Activated naive CD8-positive, alpha-beta T cell treated with anti-CD3 and anti-CD28 coated beads, Interleukin-2, amount 10 ng/mL, durations not matched to agents 7 days and 5 days (primary cell): Measurements from ENCODE around the gene ZNF805. TPM values are rescaled to one million over a fixed set of nuclear protein-coding genes. Genes with fewer than 3 reads are reported as not detected.
"Not testable (repeated sequence)": the region's sequence is repeated elsewhere in the genome, so short reads cannot be mapped to it uniquely, and the experiment has no call there.

Source experiments
- ATAC-seq: fragments of 150-1000 bp; cut with Tn5 transposase; one replicate; pipeline ENCODE4 v1.10.0; 2021; ENCODE audit warnings: low read depth, moderate library complexity
- POLR2A ChIA-PET: fragments of 350-600 bp; sonication (Branson Sonifier 250); formaldehyde crosslinking; loops from one replicate; lab custom pipeline; 2021; ENCODE audit warnings: antibody characterized with exemption; lab: Charles Lee
- DNase-seq: peaks from one replicate; pipeline ENCODE4 v3.0.0; 2021
- H3K27ac Mint-ChIP-seq: one replicate; pipeline ENCODE4 v1.8.0; 2022; ENCODE audit warnings: mild to moderate bottlenecking, mixed read lengths
- H3K27me3 Mint-ChIP-seq: one replicate; pipeline ENCODE4 v1.8.0; 2022; ENCODE audit warnings: mild to moderate bottlenecking, moderate library complexity, mixed read lengths
- H3K36me3 Mint-ChIP-seq: one replicate; pipeline ENCODE4 v1.8.0; 2021; ENCODE audit warnings: mild to moderate bottlenecking, mixed read lengths
- H3K4me1 Mint-ChIP-seq: one replicate; pipeline ENCODE4 v1.8.0; 2021; ENCODE audit warnings: mixed read lengths
- H3K4me3 Mint-ChIP-seq: one replicate; pipeline ENCODE4 v1.8.0; 2022; ENCODE audit warnings: mild to moderate bottlenecking, moderate library complexity, mixed read lengths
- H3K9me3 Mint-ChIP-seq: one replicate; pipeline ENCODE4 v1.8.0; 2021; ENCODE audit warnings: mixed read lengths
- total RNA-seq, 2 experiments: library from RNA; stranded (reverse); gene quantifications; one replicate each; pipeline ENCODE4 v1.2.3, GENCODE V29; 2021

Gene ZNF805
- total RNA-seq, 2 experiments from 2014 or later = 14.7 to 15.2 TPM

DNA sequence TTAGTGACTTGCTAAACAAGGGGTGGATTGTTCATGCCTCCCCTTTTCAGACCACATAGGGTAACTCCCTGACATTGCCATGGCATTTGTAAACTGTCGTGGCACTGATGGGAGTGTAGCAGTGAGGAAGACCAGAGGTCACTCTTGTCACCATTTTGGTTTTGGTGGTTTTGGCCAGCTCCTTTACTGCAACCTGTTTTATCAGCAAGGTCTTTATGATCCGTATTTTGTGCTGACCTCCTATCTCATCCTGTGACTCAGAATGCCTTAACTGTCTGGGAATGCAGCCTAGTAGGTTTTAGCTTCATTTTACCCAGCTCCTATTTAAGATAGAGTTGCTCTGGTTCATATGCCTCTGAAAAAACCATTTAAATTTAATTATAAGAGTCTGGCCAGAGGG lies 38.0 kb downstream of the ZNF805 start:
- not testable (repeated sequence) for H3K27ac Mint-ChIP-seq, DNase-seq, ATAC-seq, H3K27me3 Mint-ChIP-seq, H3K9me3 Mint-ChIP-seq
- H3K4me3 Mint-ChIP-seq = peak overlapping the region; percentile 44
- POLR2A ChIA-PET = interaction anchor here (0.7 kb wide), 1 partner anchor 126 kb away, joined by 3 read pairs; no protein-coding TSS in a partner anchor
- peaks cover 35% of the 10 kb centered on the region for H3K36me3 Mint-ChIP-seq
- H3K4me1 Mint-ChIP-seq = peaks cover 23% of the 10 kb centered on the region

DNA sequence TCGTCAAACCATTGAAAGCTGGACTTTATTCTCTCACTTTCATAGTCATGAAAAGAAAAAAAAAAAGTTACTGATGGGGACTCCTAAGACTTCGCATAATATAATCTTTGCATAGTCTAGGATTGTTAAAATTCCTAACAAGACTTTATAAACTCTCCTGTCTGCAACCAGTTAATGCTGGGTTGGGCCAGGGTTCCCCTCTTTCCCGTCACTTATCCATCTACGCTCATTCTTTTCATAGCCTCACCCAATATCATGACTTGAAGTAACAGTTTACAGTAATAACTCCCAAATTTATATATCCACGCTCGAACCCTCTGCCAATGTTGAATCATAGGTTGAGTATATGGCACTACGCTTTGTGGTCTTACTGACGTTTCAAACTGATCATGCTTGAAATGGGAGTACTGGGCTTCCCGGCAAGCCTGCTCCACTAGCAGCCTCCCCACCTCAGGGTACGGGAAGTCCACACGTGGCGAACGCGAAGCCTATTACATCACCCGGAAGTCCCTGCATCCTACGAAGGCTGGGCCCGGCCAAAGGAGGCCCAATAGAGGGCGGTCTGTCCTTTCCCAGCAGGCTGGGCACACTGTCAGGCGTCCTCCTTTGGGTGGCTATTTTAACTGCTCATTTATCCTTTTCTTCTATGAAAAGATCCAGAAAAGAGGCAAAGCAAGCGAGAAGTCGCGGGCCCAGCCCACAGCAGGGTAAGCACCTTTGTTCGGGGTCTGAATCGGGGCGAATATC lies 39.2 kb downstream of the ZNF805 start:
- H3K27ac Mint-ChIP-seq = no peak overlapping the region
- no peaks in the 10 kb centered on the region for H3K27me3 Mint-ChIP-seq
- DNase-seq (peak; percentile 79), ATAC-seq (peak; percentile 76)
- POLR2A ChIA-PET = interaction anchor here (1.0 kb wide), 1 partner anchor 34 kb away, joined by 4 read pairs; no protein-coding TSS in a partner anchor
- H3K4me3 Mint-ChIP-seq = no peak overlapping the region
- peaks cover 34% of the 10 kb centered on the region for H3K36me3 Mint-ChIP-seq
- peaks cover 24% of the 10 kb centered on the region for H3K4me1 Mint-ChIP-seq
- H3K9me3 Mint-ChIP-seq = no peaks in the 10 kb centered on the region

DNA sequence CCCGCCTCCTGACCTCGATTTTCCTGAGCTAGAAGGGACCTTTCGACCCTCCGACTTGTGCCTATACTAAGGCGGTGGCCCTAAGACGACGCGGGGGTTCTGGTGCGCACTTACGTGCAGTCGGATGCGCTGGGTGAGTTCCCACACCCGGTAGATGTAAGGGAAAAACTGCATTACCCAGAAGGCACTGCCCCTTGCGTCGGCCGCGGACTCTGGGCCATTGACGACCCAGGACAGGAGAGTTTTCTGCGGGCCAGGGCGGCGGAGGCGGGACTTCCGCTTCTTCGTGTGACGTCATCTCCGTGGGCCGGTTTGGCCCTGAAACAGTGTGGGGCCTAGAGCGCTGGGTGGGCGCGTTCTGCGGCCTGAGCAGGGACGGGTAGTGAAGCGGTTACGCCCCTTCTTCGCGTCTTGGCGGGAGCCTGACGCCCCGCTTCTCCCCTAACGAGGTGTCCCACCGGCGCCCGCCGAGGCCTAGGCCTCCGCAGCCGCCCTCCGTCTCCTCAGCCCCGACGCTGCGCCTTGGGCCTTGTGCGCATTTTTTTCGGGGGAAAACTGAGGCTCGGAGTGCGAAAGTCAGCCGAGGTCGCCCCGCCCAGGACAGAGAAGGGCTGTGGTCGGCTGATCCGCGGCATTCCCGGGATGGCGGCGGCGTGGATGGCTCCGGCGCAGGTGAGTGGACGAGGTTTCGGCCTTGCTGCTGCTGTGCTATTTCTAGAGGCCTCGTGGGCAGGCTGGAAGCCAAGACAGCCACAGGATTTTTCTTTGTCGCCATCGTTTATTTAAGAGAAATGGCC lies 39.9 kb downstream of the ZNF805 start, which contains the start of gene ZNF460:
TSS of gene ZNF460 (plus strand) at position 321 of the 797 bp plus-strand sequence. CDS start at position 643, 322 bp downstream.
- H3K4me3 Mint-ChIP-seq = no peak within 1 kb of the TSS
- peaks cover 37% of the 10 kb centered on the region for H3K36me3 Mint-ChIP-seq
- H3K9me3 Mint-ChIP-seq = no peaks in the 10 kb centered on the region
- H3K27ac Mint-ChIP-seq = no peak within 1 kb of the TSS
- ATAC-seq (peak; percentile 92), DNase-seq (peak; percentile 96)
- H3K4me1 Mint-ChIP-seq = peaks cover 26% of the 10 kb centered on the region
- no peaks in the 10 kb centered on the region for H3K27me3 Mint-ChIP-seq
- POLR2A ChIA-PET = interaction anchor here (1.0 kb wide), 1 partner anchor 35 kb away, joined by 4 read pairs; no protein-coding TSS in a partner anchor

DNA sequence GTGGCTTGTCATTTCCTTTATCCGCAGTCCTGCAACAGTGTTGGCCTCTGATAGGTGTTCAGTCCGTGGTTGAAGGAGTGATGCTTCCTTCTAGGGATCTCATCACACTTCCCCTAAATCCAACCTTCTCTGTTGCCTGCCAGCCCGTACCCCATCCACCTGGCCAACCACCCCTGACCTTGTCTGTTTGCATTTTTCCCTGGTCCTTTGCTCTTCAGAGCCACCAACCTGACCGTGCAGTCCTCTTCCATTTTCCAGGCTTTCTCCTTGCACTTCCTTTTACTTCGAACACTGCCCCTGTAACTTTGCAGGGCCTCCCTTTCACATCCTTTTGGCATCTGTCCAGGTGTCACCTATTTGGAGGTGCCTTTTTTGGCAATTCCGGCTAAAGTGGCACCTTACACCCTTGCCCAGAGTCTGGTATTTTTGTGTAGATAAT lies 40.5 kb downstream of the ZNF805 start:
- DNase-seq (peak; percentile 41), ATAC-seq (no peak)
- peaks cover 39% of the 10 kb centered on the region for H3K36me3 Mint-ChIP-seq
- H3K27ac Mint-ChIP-seq = no peak overlapping the region
- no peaks in the 10 kb centered on the region for H3K27me3 Mint-ChIP-seq
- POLR2A ChIA-PET = no interaction called here
- H3K4me3 Mint-ChIP-seq = no peak overlapping the region
- H3K9me3 Mint-ChIP-seq = no peaks in the 10 kb centered on the region
- peaks cover 27% of the 10 kb centered on the region for H3K4me1 Mint-ChIP-seq

DNA sequence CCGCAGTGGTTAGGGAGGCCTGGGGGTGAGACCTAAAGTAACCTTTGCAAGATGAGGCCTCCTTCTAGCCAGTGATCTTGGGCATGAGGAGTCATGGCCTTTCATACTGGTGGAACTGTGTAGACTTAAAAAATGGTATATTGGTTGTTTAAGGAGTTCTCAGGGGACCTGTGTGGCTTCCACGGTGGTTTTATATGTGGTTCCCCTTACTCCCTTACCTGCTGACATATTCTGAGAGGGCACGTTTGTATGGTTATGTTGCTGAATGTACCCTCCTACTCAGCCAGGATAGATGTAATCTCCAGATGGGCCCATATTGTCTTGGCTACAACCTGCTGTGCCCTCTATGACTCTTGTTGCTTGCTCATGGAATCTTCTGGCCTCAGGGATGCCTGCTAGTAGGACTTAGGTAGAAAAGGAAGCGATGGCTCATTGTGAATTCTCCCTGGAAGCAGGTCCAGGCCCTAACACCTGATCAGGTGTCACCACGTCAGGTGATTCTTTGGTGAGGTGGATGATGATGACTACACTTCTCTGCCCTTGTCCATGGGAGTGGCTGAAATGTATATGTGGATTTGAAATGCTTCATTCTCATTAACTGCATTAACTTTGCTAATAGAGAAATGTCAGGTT lies 41.7 kb downstream of the ZNF805 start:
- DNase-seq (no peak), ATAC-seq (no peak)
- Mint-ChIP-seq H3K36me3 (peaks cover 44% of the 10 kb centered on the region), H3K9me3 (peaks cover 3% of the 10 kb centered on the region), H3K4me1 (peaks cover 29% of the 10 kb centered on the region), H3K27me3 (no peaks in the 10 kb centered on the region), H3K4me3 (no peak overlapping the region), H3K27ac (peak overlapping the region; percentile 86)
- POLR2A ChIA-PET = interaction anchor here (1.0 kb wide), 1 partner anchor 20 kb away, joined by 5 read pairs; no protein-coding TSS in a partner anchor

DNA sequence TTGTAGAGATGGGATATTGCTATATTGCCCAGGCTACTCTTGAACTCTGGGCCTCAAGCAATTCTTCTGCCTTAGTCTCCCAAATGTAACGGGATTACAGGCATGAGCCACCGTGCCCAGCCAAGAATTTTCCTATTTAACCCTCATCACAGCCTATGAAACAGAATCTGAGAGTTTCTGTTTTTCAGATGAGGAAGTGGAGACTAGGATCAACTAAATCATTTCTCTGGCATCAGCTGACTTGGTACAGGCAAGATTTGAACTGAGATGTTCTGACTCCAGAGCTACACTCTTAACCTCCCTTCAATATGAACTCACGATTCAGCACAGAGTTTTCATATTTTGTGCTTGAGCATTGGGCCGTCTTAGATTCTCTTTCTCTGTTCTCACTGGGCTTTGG lies 47.9 kb downstream of the ZNF805 start:
- DNase-seq (no peak), ATAC-seq (no peak)
- Mint-ChIP-seq H3K4me1 (peaks cover 7% of the 10 kb centered on the region), H3K27me3 (no peaks in the 10 kb centered on the region), H3K36me3 (peaks cover 80% of the 10 kb centered on the region), H3K9me3 (peaks cover 33% of the 10 kb centered on the region), H3K4me3 (no peak overlapping the region), H3K27ac (no peak overlapping the region)
- POLR2A ChIA-PET = interaction anchor here (0.7 kb wide), 1 partner anchor 214 kb away, joined by 3 read pairs; no protein-coding TSS in a partner anchor

DNA sequence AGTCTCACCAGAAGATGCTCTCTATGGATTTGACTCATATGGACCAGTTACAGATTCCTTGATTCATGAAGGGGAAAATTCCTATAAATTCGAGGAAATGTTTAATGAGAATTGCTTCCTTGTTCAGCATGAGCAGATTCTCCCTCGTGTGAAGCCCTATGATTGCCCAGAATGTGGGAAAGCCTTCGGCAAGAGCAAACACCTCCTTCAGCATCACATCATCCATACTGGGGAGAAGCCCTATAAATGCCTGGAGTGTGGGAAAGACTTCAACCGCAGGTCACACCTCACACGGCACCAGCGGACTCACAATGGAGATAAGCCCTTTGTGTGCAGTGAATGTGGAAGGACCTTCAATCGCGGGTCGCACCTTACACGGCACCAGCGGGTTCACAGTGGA lies 50.5 kb downstream of the ZNF805 start:
- Mint-ChIP-seq H3K9me3 (peaks cover 38% of the 10 kb centered on the region), H3K27me3 (no peaks in the 10 kb centered on the region), H3K27ac (no peak overlapping the region), H3K36me3 (peaks cover 90% of the 10 kb centered on the region), H3K4me3 (no peak overlapping the region), H3K4me1 (peaks cover 3% of the 10 kb centered on the region)
- ATAC-seq (no peak), DNase-seq (no peak)
- POLR2A ChIA-PET = no interaction called here

DNA sequence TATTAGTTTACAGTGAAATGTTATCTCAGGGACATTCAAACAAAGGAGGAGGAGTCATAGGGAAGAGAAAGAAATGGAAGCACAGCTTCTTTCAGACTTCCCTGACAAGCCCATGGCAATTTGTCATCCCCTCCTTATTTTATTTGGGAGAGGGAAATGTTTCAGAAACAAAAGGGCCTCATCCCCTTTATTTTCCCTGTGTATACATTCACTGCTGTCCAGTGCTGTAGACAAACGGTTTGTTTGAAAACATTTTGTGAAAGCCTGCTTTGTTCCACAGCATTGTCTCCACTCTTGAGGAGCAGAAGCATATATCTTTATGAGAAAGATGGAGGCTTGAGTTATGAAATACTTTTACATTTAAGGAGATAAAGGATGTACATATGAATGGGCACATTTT lies 52.1 kb downstream of the ZNF805 start:
- ATAC-seq (no peak), DNase-seq (no peak)
- Mint-ChIP-seq H3K27ac (no peak overlapping the region), H3K4me3 (no peak overlapping the region), H3K36me3 (peaks cover 91% of the 10 kb centered on the region), H3K4me1 (no peaks in the 10 kb centered on the region), H3K27me3 (no peaks in the 10 kb centered on the region), H3K9me3 (peaks cover 40% of the 10 kb centered on the region)
- POLR2A ChIA-PET = no interaction called here

DNA sequence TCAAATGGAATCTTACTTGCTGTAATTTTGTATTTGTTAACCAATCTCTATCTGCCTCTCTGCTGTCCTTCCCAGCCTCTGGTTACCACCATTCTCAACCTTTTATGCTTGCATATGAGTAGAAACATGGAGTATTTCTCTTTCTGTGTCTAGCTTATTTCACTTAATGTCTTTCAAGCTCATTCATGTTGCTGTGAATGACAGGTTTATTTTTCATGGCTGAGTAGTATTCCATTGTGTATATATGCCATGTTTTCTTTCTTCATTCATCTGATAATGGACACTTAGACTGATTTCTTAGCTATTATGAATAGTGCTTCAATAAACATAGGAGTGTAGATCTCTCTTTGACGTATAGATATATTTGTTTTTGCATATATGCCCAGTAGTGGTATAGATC lies 53.3 kb downstream of the ZNF805 start:
- no peak for ATAC-seq
- H3K9me3 Mint-ChIP-seq = peaks cover 41% of the 10 kb centered on the region

DNA sequence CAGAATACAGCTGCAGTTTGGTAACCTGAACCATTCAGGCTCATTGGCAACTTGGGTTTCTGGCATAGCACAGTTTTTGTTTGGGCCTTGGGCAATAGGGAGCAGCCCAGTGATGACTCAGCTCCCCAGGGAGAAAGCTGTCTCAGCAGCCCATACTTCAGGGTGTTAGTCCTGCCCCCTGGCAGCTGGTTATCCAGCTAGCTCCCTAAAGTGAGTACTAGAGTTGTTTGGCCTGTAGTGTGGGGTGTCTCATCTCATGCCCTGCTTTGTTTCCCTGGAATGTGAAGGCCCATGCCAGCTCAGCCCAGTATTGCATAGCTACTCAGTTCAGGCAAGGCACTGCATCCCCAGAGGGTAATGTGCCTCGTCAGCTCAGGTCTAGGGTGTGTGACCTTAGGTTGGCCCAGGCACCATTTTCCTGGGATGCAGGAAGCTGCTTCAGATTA lies 61.6 kb downstream of the ZNF805 start:
- H3K9me3 Mint-ChIP-seq = peaks cover 14% of the 10 kb centered on the region
- no peaks in the 10 kb centered on the region for H3K27me3 Mint-ChIP-seq

More for the DNA sequence above, 53.3 kb downstream of the ZNF805 start:
- H3K36me3 Mint-ChIP-seq = peaks cover 91% of the 10 kb centered on the region
- POLR2A ChIA-PET = no interaction called here
- H3K27me3 Mint-ChIP-seq = no peaks in the 10 kb centered on the region
- no peak for DNase-seq
- no peak overlapping the region for H3K27ac Mint-ChIP-seq
- no peak overlapping the region for H3K4me3 Mint-ChIP-seq
- H3K4me1 Mint-ChIP-seq = no peaks in the 10 kb centered on the region

DNA sequence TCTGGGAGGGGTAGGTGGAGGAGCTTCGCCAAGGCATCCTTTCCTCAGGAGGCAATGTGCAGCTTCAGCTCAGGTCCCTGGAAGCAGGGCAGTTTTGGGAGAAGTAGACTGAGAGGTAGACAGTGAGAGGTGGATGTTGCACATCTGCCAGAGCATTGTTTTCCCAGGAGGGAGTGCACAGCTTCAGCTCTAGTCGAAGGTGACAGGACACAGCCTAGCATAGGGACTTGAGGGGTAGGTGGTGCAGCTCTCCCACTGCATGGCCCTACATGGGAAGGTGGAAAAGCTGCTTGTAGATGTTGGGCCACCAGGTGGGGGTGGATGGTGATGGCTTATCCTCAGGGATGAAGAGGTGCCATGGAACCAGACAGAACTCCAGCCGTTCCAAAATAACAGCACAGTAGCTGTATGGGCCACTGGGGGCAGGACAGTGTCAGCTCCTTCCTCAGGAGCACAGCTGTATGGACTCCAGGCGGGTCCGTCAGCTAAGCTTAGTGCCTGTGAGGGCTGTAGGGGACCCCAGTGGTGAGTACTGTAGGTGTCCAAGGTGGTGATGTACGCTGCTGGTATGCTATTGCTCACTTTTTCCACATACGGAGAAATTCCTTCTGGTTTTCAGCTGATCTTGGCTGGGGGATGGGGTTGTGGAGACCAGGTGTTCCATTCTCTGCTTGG lies 62.4 kb downstream of the ZNF805 start:
- ATAC-seq (no peak), DNase-seq (no peak)
- POLR2A ChIA-PET = interaction anchor here (1.5 kb wide), 1 partner anchor 20 kb away, joined by 5 read pairs; no protein-coding TSS in a partner anchor
- Mint-ChIP-seq H3K36me3 (peaks cover 67% of the 10 kb centered on the region), H3K4me3 (no peak overlapping the region), H3K4me1 (no peaks in the 10 kb centered on the region), H3K9me3 (peaks cover 11% of the 10 kb centered on the region), H3K27me3 (no peaks in the 10 kb centered on the region), H3K27ac (no peak overlapping the region)

More for the DNA sequence above, 61.6 kb downstream of the ZNF805 start:
- Mint-ChIP-seq H3K27ac (no peak overlapping the region), H3K4me3 (no peak overlapping the region), H3K36me3 (peaks cover 74% of the 10 kb centered on the region), H3K4me1 (no peaks in the 10 kb centered on the region)
- DNase-seq = no peak
- POLR2A ChIA-PET = interaction anchor here (0.6 to 1.5 kb wide), 2 partner anchors 19 to 35 kb away, joined by 4 to 5 read pairs; no protein-coding TSS in a partner anchor
- no peak for ATAC-seq
